Vagina (tissue), 2 donors: ENCODE measurements around the gene NEAT1. TPM values are rescaled to one million over a fixed set of nuclear protein-coding genes. Genes with fewer than 3 reads are reported as not detected.
"Not testable (repeated sequence)": the region's sequence is repeated elsewhere in the genome, so short reads cannot be mapped to it uniquely, and the experiment has no call there.

ENCODE experiments used
- DNase-seq, 2 donors: peaks; one replicate each; pipeline ENCODE4 v3.0.0-alpha.2; 2017; ENCODE audit errors: extremely low spot score in 2 of 2
- H3K27ac ChIP-seq: fragments of 200-600 bp; sonication (generic); one replicate; pipeline ENCODE4 v1.5.1; 2019
- H3K27me3 ChIP-seq: fragments of 200-600 bp; sonication (generic); one replicate; pipeline ENCODE4 v1.5.1; 2019
- H3K36me3 ChIP-seq, 2 donors: fragments of 200-600 bp; sonication (generic); one replicate each; pipeline ENCODE4 v1.5.1; 2017 to 2019
- H3K4me1 ChIP-seq: fragments of 200-600 bp; sonication (generic); one replicate; pipeline ENCODE4 v1.5.1; 2019
- H3K4me3 ChIP-seq, 2 donors: fragments of 200-600 bp; sonication (generic); 1 replicate in 1 of 2; 2 replicates in 1 of 2; pipeline ENCODE4 v1.5.1; 2016 to 2019
- H3K9me3 ChIP-seq: fragments of 200-600 bp; sonication (generic); one replicate; pipeline ENCODE4 v1.5.1; 2019
- POLR2A ChIP-seq, 2 donors: fragments of 450-650 bp; IDR thresholded peaks; one replicate each; pipeline ENCODE4 v1.6.1; 2017; ENCODE audit warnings: antibody characterized with exemption in 2 of 2, mild to moderate bottlenecking in 2 of 2, moderate library complexity in 2 of 2
- POLR2AphosphoS5 ChIP-seq, 2 donors: sonication (generic); formaldehyde crosslinking; IDR thresholded peaks; one replicate each; pipeline ENCODE4 v1.9.0; 2017; ENCODE audit warnings: antibody characterized with exemption in 2 of 2, mild to moderate bottlenecking in 2 of 2, low read depth in 1 of 2; ENCODE audit not compliant: insufficient read depth in 1 of 2
- intact Hi-C: fragments of 100-400 bp; cut with DNase I; formaldehyde crosslinking; loops from one replicate; pipeline ENCODE4 v1.15.1; 2023
- total RNA-seq: library from RNA; depleted of rRNA; stranded (reverse); fragments of >200 nt; gene quantifications from one replicate; pipeline ENCODE4 v1.2.3, GENCODE V29; 2016
- TF ChIP-seq, protein P1 (sequence below), 3 experiments: fragments of 450-650 bp in 2 of 3; fragments of 200-600 bp in 1 of 3; sonication (generic) in 1 of 3; IDR thresholded peaks; one replicate each; pipeline ENCODE4 v1.5.1; 2017 to 2019; ENCODE audit warnings: antibody characterized with exemption in 3 of 3, mild to moderate bottlenecking in 2 of 3, moderate library complexity in 2 of 3

The NEAT1 gene
- total RNA-seq, 1 donor from 2014 or later, result 857 TPM

DNA sequence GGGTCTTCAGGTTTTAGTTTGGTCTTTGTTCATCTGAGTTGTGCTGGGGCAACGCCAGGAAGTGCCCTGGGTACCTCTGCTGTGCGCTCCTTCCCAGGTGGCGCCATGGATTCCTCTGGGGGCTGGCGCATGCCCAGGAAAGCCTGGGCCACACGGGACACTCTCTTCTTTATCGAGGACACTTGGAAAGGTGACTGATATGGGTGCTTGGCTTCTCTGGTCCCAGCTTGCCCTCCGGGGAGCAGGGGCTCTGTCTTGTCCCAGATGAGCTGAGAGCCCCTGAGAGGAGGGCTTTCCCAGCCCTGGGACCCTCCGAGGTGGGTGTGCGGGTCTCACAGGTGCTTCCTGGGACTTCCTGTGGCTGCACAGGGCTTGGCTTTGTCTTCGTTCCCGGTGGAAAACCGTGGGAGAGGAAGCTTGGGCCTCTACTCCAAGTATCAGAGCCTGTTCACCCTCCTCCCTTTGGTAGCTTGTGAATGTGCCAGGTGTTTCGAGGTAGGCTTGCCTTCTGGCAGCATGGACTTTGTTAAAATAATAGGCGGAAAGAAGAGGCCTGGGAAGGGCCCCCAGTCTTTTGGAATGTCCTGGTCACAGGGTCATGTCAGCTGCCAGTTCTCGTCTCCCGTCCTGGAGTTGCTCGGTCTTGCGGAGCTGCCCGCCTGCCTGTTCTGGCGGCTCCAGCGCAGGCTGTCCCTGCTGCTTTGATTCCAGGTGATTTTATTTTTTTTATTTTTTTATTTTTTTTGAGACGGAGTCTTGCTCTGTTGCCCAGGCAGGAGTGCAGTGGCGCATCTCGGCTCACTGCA is 10.1 kb upstream of the NEAT1 start:
- TF ChIP-seq POLR2AphosphoS5 (IDR thresholded peaks at IDR 0.05; ENCODE audit: insufficient read depth in 1 of 2, low read depth in 1 of 2) (no peak), POLR2A (IDR thresholded peaks at IDR 0.05) (no peak)
- TF ChIP-seq, protein P1, sequence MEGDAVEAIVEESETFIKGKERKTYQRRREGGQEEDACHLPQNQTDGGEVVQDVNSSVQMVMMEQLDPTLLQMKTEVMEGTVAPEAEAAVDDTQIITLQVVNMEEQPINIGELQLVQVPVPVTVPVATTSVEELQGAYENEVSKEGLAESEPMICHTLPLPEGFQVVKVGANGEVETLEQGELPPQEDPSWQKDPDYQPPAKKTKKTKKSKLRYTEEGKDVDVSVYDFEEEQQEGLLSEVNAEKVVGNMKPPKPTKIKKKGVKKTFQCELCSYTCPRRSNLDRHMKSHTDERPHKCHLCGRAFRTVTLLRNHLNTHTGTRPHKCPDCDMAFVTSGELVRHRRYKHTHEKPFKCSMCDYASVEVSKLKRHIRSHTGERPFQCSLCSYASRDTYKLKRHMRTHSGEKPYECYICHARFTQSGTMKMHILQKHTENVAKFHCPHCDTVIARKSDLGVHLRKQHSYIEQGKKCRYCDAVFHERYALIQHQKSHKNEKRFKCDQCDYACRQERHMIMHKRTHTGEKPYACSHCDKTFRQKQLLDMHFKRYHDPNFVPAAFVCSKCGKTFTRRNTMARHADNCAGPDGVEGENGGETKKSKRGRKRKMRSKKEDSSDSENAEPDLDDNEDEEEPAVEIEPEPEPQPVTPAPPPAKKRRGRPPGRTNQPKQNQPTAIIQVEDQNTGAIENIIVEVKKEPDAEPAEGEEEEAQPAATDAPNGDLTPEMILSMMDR (IDR thresholded peaks at IDR 0.05), result no peak
- Histone ChIP-seq H3K27ac (no peak overlapping the region), H3K9me3 (no peaks in the 10 kb centered on the region), H3K4me1 (peaks cover 34% of the 10 kb centered on the region), H3K27me3 (no peaks in the 10 kb centered on the region), H3K4me3 (no peak overlapping the region), H3K36me3 (peaks cover 0 to 42% of the 10 kb centered on the region in 2 donors)
- no peak for DNase-seq
- intact Hi-C loops, result no loop called here

DNA sequence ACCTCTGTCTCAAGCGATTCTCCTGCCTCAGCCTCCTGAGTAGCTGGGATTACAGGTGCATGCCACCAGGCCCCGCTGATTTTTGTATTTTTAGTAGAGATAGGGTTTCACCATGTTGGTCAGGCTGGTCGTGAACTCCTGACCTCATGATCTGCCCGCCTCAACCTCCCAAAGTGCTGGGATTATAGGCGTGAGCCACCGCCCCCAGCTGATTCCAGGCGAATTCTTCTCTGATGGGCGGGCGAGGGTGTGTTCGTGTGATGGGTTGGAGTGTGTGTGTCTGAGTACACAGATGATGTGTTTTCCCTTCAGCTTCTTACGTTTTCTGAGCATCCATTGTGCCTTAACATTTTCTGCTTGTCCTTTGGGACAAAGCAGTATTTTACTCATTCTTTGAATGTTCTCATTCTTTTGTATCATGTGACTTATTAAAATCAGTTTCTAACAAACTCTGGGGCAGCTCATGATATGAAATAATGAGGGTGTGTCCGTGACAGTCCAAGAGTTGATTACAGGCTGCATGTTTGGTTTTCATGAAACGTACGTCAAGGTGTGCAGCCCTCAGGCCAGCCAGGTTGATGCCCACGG is 9.4 kb upstream of the NEAT1 start:
- Histone ChIP-seq H3K36me3 (peaks cover 0 to 38% of the 10 kb centered on the region in 2 donors), H3K4me1 (peaks cover 41% of the 10 kb centered on the region)
- intact Hi-C loops, H3K27me3 ChIP-seq, H3K27ac ChIP-seq, H3K4me3 ChIP-seq, H3K9me3 ChIP-seq, DNase-seq: not testable (repeated sequence)

DNA sequence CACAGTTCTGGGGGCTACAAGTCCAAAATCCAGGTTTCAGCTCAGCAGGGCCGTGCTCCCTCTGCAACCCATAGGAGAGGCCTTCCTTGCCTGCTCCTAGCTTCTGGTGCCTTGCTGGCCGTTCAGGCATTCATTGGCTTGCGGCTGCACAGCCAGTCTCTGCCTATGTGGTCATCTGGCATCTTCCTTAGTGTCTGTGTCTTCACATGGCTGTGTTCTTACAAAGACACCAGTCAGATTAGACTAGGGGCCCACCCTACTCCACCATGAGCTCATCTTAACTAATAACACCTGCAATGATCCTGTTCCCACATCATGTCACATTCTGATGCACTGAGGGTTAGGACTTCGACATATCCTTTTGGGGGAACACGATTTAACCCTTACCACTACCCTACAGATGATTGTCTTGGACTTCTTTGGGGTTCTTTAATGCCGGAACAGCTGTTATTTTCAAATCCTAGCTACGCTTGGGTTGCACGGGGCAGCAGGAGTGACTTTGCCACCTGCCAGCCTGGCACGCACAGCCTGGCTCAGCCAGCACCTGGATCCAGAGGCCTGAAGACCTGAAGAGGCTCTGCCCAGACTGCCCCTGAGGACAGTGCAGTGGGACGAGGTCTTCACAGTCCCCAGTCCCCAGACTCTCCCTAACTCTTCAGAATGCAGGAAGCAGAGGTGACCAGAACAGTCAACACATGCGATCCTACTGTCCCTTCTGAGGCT is 7.7 kb upstream of the NEAT1 start:
- TF ChIP-seq POLR2AphosphoS5 (IDR thresholded peaks at IDR 0.05; ENCODE audit: insufficient read depth in 1 of 2, low read depth in 1 of 2) (no peak), POLR2A (IDR thresholded peaks at IDR 0.05) (no peak)
- TF ChIP-seq, protein P1 (IDR thresholded peaks at IDR 0.05), result no peak
- Histone ChIP-seq H3K9me3 (no peaks in the 10 kb centered on the region), H3K27ac (peak overlapping the region; percentile 99), H3K27me3 (no peaks in the 10 kb centered on the region), H3K4me1 (peaks cover 48% of the 10 kb centered on the region), H3K4me3 (no peak overlapping the region), H3K36me3 (peaks cover 0 to 22% of the 10 kb centered on the region in 2 donors)
- no peak for DNase-seq
- intact Hi-C loops, result loop anchor here (5.0 kb wide), 1 partner anchor 33 kb away; the partner anchor contains the start of gene SLC25A45

DNA sequence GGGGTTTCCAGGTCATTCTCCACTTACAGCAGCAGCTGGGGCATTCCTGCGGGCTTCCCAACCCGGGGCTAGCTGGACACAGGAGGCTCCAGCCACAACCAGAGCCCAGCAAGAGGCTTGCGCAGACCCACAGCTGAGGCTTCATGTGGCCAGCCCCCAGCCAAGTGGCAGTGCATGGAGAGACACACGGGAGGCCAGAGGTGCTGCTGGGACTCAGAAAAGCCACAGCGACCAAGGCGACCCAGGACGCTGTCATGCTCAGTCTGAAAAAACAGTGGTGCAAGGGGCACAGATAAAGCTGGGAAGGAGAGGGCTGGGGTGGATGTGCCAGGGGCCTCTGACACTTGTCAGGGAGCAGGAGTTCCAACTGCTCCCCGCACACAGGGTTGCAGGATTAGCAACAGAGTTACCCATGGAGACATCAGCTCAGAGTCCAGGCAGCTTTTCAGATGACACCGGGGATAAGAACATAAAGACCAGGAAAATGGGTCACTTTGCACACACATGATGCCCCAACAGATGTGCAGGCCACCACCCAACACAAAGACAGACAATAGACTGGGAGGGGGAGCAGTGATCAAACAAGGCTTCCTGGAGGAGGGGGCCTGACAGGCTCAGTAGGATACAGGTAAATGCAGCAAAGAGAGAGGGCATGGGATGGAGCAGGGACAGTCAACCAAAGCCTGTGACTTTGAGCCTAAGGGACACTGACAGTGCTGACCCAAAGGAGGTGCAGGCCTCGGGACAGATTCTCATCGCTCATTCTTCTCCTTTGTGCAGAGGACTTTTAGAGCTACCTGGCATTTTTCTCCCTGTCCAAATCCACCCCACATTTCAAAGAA is 6.9 kb upstream of the NEAT1 start:
- no peak for TF ChIP-seq POLR2AphosphoS5 (IDR thresholded peaks at IDR 0.05; ENCODE audit: insufficient read depth in 1 of 2, low read depth in 1 of 2)
- no peak for TF ChIP-seq POLR2A (IDR thresholded peaks at IDR 0.05)
- TF ChIP-seq, protein P1 (IDR thresholded peaks at IDR 0.05), result no peak
- Histone ChIP-seq H3K4me3 (peak overlapping the region; percentile 58 to 96), H3K4me1 (peaks cover 55% of the 10 kb centered on the region), H3K27ac (peak overlapping the region; percentile 99), H3K9me3 (no peaks in the 10 kb centered on the region), H3K36me3 (peaks cover 0 to 19% of the 10 kb centered on the region in 2 donors), H3K27me3 (no peaks in the 10 kb centered on the region)
- intact Hi-C loops, result loop anchor here (2.0 to 5.0 kb wide), 2 partner anchors 33 to 93 kb away; partner anchors contain the start of gene SLC25A45
- peak in 1 of 2 donors; percentile 85 for DNase-seq
